GM21619 (cell line): ENCODE measurements around the gene DVL2.

Experiments
- ATAC-seq: cut with Tn5 transposase; IDR thresholded peaks from one replicate; pipeline ENCODE4 v1.9.1; 2021; ENCODE audit not compliant: unreplicated experiment

Gene DVL2

DNA sequence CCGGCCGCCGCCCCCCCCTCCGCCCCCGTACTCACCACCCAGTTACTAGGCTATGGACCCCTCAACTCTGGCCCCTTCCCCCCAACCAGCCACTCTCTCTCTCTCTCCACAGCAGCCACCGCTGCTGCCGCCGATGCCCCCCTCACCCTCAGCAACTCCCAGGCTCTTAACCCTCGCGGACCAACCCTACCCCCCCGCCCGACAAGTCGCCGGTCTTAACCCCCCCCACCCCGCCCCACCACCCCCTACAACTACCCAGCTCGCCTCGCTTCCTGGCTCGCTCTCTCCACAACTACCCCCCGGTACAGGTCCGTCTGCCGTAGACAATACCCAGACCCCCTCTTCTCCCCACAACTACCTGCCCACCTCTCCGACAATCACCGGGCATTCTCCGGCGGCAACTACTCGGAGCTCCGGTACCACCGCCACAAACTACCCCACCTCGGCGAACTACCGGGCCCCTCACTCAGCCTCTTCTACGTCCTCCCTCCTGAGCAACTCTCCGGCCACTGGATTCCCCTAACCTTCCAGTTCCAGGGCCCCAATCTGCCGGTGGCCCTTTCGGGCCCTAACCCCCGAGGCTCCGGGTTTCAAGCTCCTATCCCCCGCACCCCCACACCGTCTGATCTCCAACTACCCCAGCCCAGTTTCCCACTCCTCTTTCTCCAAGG lies 4.2 kb upstream of the DVL2 start:
- ATAC-seq: no peak

DNA sequence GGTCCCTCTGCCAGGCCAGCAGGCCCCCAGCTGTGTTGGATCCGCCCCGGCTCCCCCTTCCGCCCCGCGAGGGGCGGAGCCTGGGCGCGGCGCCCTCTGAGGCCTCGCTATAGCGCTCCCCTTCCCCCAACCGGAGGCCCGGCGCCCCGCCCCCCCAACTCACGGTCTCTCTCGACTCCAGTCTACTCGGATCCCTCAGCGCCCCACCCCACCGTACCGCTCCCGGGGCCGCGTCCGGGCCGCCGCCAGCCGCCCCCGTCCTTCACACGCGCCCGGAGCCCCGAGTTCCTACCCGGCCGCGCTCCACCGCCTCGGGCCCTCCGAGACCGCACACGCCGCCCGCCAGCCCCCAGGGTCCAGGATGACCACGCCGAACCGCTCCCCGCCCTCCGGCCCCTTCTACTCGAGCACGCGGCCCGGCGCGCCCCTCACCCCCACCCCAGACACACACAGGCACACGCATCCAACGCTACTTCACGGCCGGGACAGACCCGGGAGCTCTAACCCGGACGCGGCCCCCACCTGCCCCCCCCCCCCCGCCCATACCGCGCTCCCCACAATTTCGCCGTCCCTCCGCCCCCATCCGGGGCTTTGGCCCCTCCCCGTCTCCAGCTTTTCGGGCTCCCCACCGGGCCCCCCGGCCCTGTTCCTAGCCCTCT lies 3.6 kb upstream of the DVL2 start:
- no peak for ATAC-seq

DNA sequence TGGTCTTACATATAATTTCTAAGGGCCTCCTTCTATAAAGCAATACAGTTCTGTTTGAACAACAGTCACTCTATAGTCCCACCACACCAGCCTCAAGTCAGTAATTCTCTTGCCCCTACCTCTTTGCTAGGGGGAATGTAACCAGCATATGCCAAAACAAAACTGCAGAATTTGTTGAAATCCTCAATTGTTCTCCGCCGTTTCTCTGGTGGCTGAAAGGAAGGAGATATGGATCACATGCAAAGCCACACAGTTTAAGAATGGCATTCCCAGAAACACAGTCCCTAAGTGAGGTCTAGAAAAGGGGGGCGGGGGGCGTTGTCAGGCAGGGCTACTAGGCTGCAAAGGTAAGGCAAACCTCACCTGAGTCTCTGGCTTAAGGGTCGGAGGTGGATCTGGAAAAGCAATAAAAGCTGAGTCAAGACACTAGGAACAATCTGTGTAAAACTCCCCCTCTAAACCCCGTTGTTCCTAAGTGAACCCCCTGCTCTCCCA lies 3.0 kb upstream of the DVL2 start:
- ATAC-seq: no peak

- no peak for ATAC-seq
Measured at GRCh38 chr17:7236808-7237207, 2.5 kb upstream of the DVL2 start.

DNA sequence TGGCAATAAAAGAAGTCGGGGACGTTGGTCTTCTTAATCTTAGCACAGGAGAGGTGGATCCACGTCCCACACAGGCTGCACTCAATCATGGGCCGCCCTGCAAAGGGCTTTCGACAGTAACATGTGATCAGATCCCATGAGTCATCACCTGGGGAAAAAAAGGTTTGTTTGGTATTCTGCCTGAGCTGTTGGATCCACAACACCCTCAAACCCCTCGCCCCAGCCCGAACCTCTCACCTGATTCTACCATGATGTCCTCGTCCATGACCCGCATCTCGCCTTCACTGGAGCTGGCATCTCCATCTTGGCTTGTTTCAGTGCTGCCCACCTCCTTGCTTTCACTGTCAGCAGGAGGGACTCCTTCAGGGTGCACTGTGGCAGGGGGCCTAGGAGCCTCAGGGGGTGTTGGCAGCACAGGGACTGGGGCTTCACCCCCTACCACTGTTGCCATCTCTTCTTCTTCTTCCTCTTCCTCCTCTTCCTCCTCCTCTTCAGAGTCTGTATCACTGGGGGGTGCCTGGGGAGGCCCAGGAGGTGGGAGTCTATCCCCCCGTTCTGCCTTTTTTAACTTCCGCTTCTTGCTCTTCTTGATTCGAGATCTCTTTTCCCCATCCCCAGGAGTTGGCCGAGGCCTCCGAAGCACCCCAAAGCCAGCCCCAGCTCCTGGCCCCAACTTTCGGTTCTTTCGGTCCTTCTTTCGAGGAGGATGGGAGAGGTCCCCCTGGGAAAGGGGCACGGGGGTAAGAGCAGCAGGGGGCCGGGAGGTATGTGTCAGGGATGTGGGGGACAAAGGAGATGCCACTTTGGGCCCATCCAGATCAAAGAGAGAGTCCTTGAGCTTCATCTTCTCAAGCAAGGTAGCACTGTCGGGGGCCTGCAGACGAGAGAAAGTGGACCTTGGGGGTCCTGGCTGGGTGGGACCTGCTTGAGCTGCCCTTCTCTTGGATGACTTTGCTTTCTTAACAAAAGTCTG lies 1.7 kb upstream of the DVL2 start:
- no peak for ATAC-seq

DNA sequence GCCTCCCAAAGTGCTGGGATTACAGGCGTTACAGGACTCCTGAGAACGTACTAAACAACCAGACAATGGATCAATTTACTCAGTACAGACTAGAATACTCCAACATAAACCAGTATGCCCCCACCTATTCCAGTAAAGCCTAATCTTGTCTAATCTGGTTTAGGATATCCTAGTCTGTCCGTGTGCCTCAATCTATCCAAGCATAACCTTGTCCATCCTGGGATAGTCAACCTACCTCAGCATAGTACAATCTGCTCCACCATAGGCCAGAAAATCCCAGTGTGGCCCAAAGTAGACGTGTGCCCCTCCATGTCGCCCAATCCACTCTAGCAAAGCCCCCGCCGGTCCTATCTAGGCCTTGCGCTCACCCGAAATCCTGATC lies 625 bp downstream of the DVL2 start:
- ATAC-seq: no peak

GRCh38 chr17:7232114-7232513 lies 2.2 kb downstream of the DVL2 start:
- ATAC-seq: no peak

- ATAC-seq: no peak
Measured at GRCh38 chr17:7229504-7229903, 4.8 kb downstream of the DVL2 start.

DNA sequence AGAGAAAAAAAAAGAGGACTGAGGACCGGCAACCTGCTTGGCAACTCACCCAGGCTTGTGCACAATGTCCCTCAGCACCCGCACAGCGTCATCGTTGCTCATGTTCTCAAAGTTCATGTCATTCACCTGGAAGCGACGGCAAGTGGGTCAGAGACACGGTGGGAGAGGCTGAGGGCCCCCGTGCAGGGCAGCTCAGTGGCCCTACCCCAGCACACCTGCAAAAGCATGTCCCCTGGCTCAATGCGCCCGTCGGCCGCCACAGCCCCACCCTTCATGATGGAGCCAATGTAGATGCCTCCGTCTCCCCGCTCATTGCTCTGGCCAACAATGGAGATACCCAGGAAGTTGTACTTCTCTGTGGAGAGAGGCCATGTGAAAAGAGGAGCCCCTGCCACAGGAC lies 5.4 kb downstream of the DVL2 start:
- ATAC-seq: no peak

GRCh38 chr17:7226721-7227710 lies 7.3 kb downstream of the DVL2 start:
- no peak for ATAC-seq

- ATAC-seq: no peak
Measured at GRCh38 chr17:7225711-7226331, 8.5 kb downstream of the DVL2 start.

DNA sequence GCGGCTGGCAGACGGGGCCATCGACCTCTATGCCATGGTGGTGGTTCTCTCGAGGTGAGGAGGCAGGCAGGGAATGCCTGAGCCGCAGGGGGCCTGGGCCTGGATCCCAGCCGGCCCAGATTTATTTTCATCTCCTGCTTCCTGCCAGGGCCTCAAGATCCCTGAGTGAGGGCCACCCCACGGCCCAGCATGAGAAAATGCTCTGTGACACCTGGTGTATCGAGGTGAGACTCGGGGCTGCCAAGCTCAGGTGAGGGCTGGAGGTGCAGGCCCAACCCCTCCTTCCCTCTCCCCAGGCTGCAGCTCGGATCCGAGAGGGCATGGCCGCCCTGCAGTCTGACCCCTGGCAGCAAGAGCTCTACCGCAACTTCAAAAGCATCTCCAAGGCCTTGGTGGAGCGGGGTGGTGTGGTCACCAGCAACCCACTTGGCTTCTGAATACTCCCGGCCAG lies 9.6 kb downstream of the DVL2 start:
- no peak for ATAC-seq

GRCh38 chr17:7224110-7224509 lies 10.2 kb downstream of the DVL2 start:
- ATAC-seq: no peak

- no peak for ATAC-seq
Measured at GRCh38 chr17:7223375-7223774, 10.9 kb downstream of the DVL2 start.

DNA sequence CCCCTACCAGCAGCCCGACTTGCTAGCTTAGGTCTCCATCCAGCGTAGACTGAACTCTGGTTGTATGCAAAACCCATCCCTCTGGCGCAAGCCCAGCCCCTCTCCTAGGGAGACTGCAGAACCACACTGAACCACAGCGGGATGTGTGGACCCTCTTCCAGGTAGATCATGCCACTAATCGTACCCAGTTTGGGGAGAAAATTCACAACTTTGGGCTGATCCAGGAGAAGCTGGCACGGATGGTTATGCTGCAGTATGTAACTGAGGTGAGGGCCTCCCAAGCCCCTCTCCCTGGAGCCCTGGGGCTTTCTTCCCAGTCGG lies 11.4 kb downstream of the DVL2 start:
- no peak for ATAC-seq

DNA sequence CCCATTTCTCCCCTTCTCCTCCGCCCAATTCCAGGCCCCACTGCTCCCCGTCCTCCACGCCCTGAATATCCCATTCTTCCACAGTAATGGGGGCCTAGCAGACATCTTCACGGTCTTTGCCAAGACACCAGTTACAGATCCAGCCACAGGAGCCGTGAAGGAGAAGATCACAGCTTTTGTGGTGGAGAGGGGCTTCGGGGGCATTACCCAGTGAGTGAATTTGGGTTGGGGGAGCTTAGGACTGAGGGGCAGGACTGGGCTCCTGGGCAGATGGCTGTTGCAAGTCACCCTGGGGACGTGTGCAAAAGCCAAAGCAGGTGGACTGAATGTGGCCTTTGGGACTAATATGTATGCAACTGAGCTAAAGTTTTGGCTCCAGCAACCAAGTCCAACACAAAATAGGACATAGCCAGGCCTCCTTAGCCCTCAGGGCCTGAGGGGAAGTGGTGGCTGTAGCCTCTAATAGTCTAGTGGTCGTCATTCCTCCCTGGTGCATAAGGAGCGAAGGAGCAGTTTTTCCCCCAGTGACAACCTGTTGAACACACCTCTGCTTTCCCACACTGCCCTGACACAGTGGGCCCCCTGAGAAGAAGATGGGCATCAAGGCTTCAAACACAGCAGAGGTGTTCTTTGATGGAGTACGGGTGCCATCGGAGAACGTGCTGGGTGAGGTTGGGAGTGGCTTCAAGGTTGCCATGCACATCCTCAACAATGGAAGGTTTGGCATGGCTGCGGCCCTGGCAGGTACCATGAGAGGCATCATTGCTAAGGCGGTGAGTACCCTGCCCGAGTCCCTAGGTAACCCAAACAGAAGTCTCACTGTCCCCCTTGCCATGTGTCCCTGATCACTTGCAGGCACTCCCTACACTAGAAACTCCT lies 12.0 kb downstream of the DVL2 start:
- no peak for ATAC-seq

DNA sequence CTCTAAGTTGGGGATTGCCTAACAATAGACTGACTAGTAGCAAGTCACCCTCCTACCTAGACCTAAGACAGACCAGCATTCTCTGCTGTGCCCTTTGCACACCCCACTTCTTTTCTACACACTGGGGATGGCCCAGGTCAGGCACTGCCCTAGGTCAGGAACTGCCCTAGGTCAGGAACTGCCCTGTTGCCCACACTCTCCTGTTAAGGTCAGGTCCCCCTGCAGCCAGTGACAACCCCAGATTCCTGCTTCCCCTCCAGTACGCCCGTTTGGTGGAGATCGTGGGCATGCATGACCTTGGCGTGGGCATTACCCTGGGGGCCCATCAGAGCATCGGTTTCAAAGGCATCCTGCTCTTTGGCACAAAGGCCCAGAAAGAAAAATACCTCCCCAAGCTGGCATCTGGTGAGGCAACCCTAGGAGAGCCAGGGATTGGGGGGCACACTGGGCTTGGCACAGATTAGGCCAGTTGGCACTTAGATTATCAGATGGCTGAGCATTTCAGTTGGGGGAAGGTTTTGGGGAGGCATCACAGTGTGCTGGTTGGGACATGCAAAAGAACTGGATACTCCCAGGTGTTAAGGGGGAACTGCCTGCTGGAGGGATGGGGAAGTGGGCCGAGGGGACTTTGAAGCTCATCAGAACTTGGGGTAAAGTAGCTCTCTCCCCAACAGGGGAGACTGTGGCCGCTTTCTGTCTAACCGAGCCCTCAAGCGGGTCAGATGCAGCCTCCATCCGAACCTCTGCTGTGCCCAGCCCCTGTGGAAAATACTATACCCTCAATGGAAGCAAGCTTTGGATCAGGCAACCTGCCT lies 12.8 kb downstream of the DVL2 start:
- no peak for ATAC-seq

GRCh38 chr17:7220593-7221277 lies 13.6 kb downstream of the DVL2 start:
- ATAC-seq: no peak
